Measurements from ENCODE around the gene RBM10. TPM values are rescaled to one million over a fixed set of nuclear protein-coding genes. Genes with fewer than 3 reads are reported as not detected.

RBM10 gene
- total and polyA plus RNA-seq, 2 of the 13 experiments (the other 11 are each of a cell fraction or from before 2014, with no cell fraction given), result 15.9 to 43.1 TPM

- 0 out of 2 replicates have a peak, but pooled peaks have one; percentile 3 for TF ChIP-seq MAX (IDR thresholded peaks at IDR 0.05)
- TF ChIP-seq KAT8 (CRISPR knock-in tag; IDR thresholded peaks at IDR 0.05), result 0 out of 2 replicates have a peak, but pooled peaks have one; percentile 1
- 0 out of 2 replicates have a peak, but pooled peaks have one; percentile 51 for TF ChIP-seq KDM5B (CRISPR knock-in tag; IDR thresholded peaks at IDR 0.05; ENCODE audit: borderline replicate concordance)
These were observed 537 bp downstream of the RBM10 start (continued) for GRCh38 chrX:47145395-47146120.

- H2AFZ ChIP-seq (ENCODE audit: low read length), result no peak overlapping the region
- in situ Hi-C loops (cut with HindIII; ENCODE audit: extremely low pct_ligation_motif_present, low pct_unique_long_range_greater_than_20kb) (no loop called here), intact Hi-C loops (cut with micrococcal nuclease; ENCODE audit: unreplicated experiment) (no loop called here)
- peaks cover 54% of the 10 kb centered on the region for H3K79me2 ChIP-seq (ENCODE audit: insufficient read depth, low read length)
- H3K9me3 ChIP-seq (ENCODE audit: low read length), result no peaks in the 10 kb centered on the region
- H3K27ac ChIP-seq (ENCODE audit: extremely low read length, insufficient read depth, low read length), result peak overlapping the region; percentile 98
- ChIA-PET CTCF (ENCODE audit: low intra/inter-chr PET ratio, low total read pairs) (no interaction called here), POLR2A (no interaction called here)
- H3K9ac ChIP-seq (ENCODE audit: insufficient read depth, low read depth, low read length), result peak overlapping the region; percentile 89
- ATAC-seq (no peak), FAIRE-seq (no peak), DNase-seq (ENCODE audit: low spot score) (no peak)
- H3K27me3 ChIP-seq (ENCODE audit: control insufficient read depth in 1 of 2, insufficient read depth in 2 of 2, low read length in 2 of 2), result no peaks in the 10 kb centered on the region
- peak overlapping the region; percentile 66 to 83 (median 76) for H3K4me3 ChIP-seq (replicated peaks in 1 of 3; ENCODE audit: insufficient read depth in 1 of 3, low read depth in 2 of 3, low read length in 3 of 3)
- no TSS peak for BruUV-seq (replicated peaks)
- TF ChIP-seq PBX2 (CRISPR knock-in tag; IDR thresholded peaks at IDR 0.05), result no peak
- H3K36me3 ChIP-seq (replicated peaks in 1 of 2; ENCODE audit: control insufficient read depth in 1 of 2, insufficient read depth in 2 of 2, low read length in 2 of 2), result peaks cover 1 to 7% of the 10 kb centered on the region in 2 experiments; a peak in 3 of 5 replicates
- peaks cover 18% of the 10 kb centered on the region; the same call in 1 of the 2 replicates for H4K20me1 ChIP-seq (ENCODE audit: insufficient read depth, low read length)
- WGBS (ENCODE audit: low lambda C conversion rate), result 0% methylated on average over 2 of the region's 10 CpGs
- H3K4me2 ChIP-seq (ENCODE audit: low read depth, low read length), result peak overlapping the region; percentile 93
- peaks cover 20% of the 10 kb centered on the region for H3K4me1 ChIP-seq (ENCODE audit: insufficient read depth, low read length)
These were observed 1.3 kb downstream of the RBM10 start for GRCh38 chrX:47146121-47146935.

Measured in HepG2 (cell line).